GM08714 (cell line): Measurements from ENCODE around the gene ELF2.
"Not testable (repeated sequence)": the region's sequence is repeated elsewhere in the genome, so short reads cannot be mapped to it uniquely, and the experiment has no call there.

Source experiments
- H3K4me3 ChIP-seq: fragments of 200-500 bp; sonication (Bioruptor generic); 2 replicates; pipeline ENCODE4 v1.5.1; 2014; ENCODE audit warnings: mild to moderate bottlenecking, low read length, inconsistent platforms
- ZNF274 ChIP-seq: IDR thresholded peaks from 2 replicates; pipeline ENCODE4 v1.6.1; 2012; ENCODE audit warnings: mild to moderate bottlenecking, low read depth, low read length

The ELF2 gene

GRCh38 chr4:139167774-139168444 is 9.1 kb downstream of the ELF2 start:
- no peak for TF ChIP-seq ZNF274
- H3K4me3 ChIP-seq = no peak overlapping the region

- no peak overlapping the region for H3K4me3 ChIP-seq
- no peak for TF ChIP-seq ZNF274
These were observed 12.3 kb downstream of the ELF2 start for GRCh38 chr4:139164731-139165130.

DNA sequence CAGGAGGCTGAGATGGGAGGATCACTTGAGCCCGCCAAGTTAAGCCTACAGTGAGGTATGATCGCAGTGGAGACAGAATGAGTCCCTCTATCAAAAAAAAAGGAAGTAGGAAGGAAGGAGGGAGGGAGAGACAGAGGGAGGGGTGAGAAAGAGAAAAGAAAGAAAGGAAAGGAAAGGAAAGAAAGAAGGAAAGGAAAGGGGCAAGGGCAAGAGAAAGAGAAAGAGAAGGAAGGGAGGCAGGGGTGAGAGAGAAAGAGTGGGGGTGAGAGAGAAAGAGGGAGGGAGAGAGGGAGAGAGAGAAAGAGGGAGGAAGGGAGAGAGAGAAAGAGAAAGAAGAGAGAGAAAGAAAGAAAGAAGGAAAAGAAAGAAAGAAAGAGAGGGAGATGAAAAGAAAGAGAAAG is 13.2 kb downstream of the ELF2 start:
- no peak overlapping the region for H3K4me3 ChIP-seq
- no peak for TF ChIP-seq ZNF274

DNA sequence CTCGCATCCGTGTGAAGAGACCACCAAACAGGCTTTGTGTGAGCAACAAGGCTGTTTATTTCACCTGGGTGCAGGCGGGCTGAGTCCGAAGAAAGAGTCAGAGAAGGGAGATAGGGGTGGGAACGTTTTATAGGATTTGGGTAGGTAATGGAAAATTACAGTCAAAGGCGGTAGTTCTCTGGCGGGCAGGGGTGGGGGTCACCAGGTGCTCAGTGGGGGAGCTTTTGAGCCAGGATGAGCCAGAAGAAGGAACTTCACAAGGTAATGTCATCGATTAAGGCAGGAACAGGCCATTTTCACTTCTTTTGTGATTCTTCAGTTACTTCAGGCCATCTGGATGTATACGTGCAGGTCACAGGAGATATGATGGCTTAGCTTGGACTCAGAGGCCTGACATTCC is 19.0 kb downstream of the ELF2 start:
- not testable (repeated sequence) for H3K4me3 ChIP-seq

DNA sequence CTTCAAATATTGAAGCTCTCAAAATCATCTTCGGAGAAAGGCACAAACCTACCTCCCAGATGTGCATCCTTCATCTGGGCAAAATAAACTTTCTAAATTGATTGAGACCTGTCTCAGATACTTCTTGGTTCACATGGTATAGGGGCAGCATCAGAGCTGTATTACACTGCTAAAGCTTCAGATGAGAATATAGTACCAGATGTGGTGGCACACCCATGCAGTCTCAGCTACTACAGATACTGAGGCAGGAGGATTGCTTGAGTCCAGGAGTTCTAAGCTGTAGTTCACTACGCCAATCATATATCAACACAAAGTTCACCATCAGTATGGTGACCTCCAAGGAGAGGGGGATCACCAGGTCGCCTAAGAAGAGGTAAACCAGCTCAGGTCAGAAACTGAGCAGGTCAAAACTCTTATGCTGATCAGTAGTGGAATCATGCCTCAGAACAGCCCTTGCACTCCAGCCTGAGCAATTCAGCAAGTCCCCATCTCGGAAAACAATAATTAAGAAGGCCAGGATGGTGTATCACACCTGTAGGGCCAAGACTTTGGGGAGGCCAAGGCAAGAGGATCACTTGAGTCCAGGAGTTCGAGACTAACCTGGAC is 22.0 kb downstream of the ELF2 start:
- no peak overlapping the region for H3K4me3 ChIP-seq
- TF ChIP-seq ZNF274 = no peak

DNA sequence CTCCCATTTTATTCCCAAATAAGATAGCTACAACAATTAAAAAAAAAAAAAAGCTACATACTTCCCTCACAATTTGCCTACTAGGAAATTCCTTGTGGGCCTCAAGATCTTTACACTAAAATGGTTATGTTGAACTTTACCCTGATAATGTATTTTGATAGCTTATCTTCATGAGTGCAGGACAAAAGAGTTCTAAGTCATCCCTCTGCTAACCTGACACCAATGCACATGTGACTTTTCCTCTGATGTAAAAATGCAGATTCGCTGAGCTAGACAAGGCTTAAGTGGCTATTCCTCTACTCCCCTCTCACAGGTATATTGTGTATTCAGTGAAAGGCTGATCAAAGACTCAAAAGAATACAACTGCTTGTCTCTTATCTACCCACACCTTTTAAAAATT is 22.5 kb downstream of the ELF2 start:
- no peak overlapping the region for H3K4me3 ChIP-seq
- no peak for TF ChIP-seq ZNF274

DNA sequence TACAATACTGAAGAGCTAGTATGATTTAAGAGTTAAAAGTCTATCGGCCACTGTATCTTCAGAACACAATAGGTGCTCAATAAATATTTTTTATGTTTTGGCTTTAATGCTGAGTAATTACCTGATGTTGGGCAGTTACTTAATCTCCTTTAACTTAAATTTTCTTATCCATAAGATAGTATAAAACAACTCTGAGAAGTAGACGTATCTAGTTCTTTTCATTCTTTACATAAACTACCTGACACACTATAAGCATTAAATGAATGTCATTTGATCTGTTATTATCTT is 22.9 kb downstream of the ELF2 start:
- H3K4me3 ChIP-seq = no peak overlapping the region
- TF ChIP-seq ZNF274 = no peak

DNA sequence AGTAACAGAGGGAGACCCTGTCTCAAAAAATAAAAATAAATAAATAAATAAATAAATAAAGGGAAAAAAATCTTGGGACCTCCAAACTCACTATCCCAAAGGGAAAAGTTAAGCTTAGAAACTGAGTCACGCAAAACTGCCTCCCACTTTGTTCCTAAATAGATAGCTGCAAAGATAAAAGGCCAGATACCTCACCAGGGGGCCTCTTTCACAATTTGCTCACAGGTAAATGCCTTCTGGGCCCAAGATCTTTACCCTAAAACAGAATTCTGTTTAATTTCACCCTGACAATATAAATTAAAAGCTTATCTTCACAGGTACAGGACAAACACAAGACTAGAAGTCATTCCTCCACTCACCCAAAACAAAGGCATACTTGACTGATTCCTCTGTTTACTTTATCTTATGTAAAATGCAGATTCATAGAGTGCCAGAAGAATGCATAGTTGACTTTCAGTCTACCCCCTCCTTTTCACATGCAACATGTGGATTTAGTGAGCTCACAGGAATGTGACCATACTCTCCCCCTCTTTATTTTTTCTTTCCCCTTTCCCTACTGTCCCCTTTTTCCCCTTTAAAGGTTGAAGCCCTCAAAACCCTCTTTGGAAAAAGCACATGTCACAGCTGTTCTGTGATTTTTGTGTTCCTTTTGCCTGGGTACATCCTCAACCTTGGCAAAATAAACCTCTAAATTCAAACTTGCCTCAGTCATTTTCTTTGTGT is 23.4 kb downstream of the ELF2 start:
- no peak overlapping the region for H3K4me3 ChIP-seq
- no peak for TF ChIP-seq ZNF274

DNA sequence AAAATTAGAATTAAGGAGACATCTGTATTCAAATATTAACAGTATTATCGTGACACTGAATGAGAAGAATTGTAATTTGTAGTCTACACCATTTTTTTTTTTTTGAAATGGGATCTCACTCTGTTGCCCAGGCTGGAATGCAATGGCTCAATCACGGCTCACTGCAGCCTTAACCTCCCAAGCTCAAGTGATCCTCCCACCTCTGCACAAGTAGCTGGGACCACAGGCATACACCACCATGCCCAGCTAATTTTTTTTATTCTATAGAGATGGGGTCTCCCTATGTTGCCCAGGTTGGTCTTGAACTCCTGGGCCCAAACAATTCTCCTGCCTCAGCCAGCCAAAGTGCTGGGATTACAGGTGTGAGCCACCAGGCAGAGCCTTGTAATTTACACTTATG is 24.8 kb downstream of the ELF2 start:
- H3K4me3 ChIP-seq = no peak overlapping the region
- no peak for TF ChIP-seq ZNF274

GRCh38 chr4:139146926-139147629 is 29.9 kb downstream of the ELF2 start:
- no peak overlapping the region for H3K4me3 ChIP-seq
- no peak for TF ChIP-seq ZNF274

- TF ChIP-seq ZNF274 = no peak
- H3K4me3 ChIP-seq = no peak overlapping the region
These were observed 31.5 kb downstream of the ELF2 start for GRCh38 chr4:139145552-139145932.

GRCh38 chr4:139144911-139145551 is 32.0 kb downstream of the ELF2 start:
- TF ChIP-seq ZNF274 = no peak
- H3K4me3 ChIP-seq = no peak overlapping the region

DNA sequence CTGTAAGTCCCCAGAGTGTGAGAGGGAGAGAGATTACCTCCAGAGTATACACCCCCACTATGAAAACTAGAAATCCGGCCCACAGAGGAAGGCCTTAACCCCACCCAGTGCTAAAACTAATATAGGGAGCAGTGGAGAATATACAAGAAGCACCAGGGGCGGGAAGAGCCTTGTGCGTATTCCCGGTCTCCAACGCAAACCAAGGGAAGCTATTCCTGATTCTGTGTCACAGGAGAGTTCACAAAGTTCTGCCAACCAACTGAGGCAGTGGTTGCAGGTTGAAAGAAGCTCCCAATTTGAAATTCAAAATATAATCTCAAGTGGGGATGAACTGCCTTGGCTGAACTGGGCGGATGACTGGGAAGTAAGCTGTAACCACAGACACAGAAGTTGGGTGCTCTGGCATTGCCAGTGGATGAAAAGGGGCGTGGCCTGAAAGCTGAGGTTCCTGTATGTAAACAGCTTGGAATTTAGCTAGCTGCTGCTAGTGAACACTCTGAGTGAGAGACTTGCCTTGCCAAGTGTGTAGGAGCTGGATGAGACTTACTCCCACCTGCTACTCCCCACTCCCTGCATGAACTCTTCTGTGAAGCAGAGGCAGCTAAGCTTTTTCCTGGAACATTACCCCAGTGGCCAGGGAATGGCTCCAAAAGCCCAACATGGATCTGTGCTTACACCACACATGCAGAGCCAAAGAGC is 32.7 kb downstream of the ELF2 start:
- no peak for TF ChIP-seq ZNF274
- H3K4me3 ChIP-seq = no peak overlapping the region

DNA sequence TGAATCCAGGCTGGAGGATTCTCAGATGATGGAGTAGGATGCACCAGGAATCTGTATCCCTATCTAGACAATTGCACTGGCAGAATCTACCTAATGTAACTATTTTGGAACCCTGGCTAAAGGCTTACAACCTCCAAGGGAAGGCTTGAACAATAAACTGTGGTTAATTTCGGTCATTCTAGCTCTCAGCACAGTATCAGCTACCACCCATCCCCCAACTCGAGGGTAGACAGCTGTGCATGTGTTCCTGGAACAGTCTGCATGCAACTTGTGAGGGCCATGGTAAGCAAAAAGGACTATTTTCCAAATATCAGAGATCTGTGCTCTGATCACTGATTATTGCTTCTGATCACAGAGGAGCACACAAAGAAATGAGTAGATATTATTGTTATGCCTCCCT is 34.0 kb downstream of the ELF2 start:
- no peak overlapping the region for H3K4me3 ChIP-seq
- TF ChIP-seq ZNF274 = no peak
